ENCODE data around the gene CCDC12. TPM values are rescaled to one million over a fixed set of nuclear protein-coding genes. Genes with fewer than 3 reads are reported as not detected.
A peak's percentile ranks its signal among the peaks of the same experiment; 100 is the strongest.

CCDC12 gene
- total RNA-seq, 1 donor from 2014 or later, result 17.9 TPM

GRCh38 chr3:46895204-46895660 is 81.3 kb downstream of the CCDC12 start:
- H3K27me3 Mint-ChIP-seq (ENCODE audit: insufficient read depth, low read depth), result peaks cover 17% of the 10 kb centered on the region
- H3K36me3 Mint-ChIP-seq, result no peaks in the 10 kb centered on the region
- H3F3A ChIP-seq (ENCODE audit: low read depth), result no peaks in the 10 kb centered on the region
- no peak for TF ChIP-seq EZH2phosphoT487 (IDR thresholded peaks at IDR 0.05)
- TF ChIP-seq, protein P1, sequence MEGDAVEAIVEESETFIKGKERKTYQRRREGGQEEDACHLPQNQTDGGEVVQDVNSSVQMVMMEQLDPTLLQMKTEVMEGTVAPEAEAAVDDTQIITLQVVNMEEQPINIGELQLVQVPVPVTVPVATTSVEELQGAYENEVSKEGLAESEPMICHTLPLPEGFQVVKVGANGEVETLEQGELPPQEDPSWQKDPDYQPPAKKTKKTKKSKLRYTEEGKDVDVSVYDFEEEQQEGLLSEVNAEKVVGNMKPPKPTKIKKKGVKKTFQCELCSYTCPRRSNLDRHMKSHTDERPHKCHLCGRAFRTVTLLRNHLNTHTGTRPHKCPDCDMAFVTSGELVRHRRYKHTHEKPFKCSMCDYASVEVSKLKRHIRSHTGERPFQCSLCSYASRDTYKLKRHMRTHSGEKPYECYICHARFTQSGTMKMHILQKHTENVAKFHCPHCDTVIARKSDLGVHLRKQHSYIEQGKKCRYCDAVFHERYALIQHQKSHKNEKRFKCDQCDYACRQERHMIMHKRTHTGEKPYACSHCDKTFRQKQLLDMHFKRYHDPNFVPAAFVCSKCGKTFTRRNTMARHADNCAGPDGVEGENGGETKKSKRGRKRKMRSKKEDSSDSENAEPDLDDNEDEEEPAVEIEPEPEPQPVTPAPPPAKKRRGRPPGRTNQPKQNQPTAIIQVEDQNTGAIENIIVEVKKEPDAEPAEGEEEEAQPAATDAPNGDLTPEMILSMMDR (IDR thresholded peaks at IDR 0.05), result peak; percentile 83
- peaks cover 20% of the 10 kb centered on the region for H3K4me1 Mint-ChIP-seq
- peak overlapping the region; percentile 31 for H3K4me3 Mint-ChIP-seq
- H3K4me2 ChIP-seq, result no peak overlapping the region
- no peaks in the 10 kb centered on the region for H3K79me2 ChIP-seq (ENCODE audit: low read depth)
- no peak overlapping the region for H2AFZ ChIP-seq (replicated peaks)
- H4K20me1 ChIP-seq (ENCODE audit: low read depth), result no peaks in the 10 kb centered on the region
- peaks cover 76% of the 10 kb centered on the region for H3K27me3 ChIP-seq
- peaks cover 6% of the 10 kb centered on the region for H3K4me1 ChIP-seq
- no peak overlapping the region for H3K9ac ChIP-seq
- no peak overlapping the region for H3K27ac ChIP-seq
- H3K9me3 ChIP-seq (ENCODE audit: low read depth), result no peaks in the 10 kb centered on the region
- no peak overlapping the region for H3K27ac Mint-ChIP-seq
- no peaks in the 10 kb centered on the region for H3K9me3 Mint-ChIP-seq
- DNase-seq (ENCODE audit: low spot score), result peak; percentile 69
- no peaks in the 10 kb centered on the region for H3K36me3 ChIP-seq
- H3K4me3 ChIP-seq, result no peak overlapping the region

GRCh38 chr3:46894256-46894655 is 82.3 kb downstream of the CCDC12 start:
- H3K4me1 Mint-ChIP-seq, result peaks cover 20% of the 10 kb centered on the region

DNA sequence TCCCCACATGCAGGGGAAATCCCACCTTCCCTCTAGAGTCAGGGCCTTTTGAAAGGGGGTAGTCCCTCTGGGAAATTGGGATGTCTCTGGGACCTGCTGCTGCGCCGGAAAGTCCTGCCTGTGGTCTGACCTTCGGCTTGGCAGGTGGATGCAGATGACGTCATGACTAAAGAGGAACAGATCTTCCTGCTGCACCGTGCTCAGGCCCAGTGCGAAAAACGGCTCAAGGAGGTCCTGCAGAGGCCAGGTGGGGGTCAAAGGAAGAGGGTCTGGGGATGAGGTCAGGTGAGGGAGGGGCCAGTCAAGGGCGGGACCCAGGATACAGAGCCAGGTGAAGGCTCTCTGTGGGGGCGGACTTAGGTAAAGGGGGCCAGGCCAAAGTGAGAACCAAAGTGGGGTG is 82.8 kb downstream of the CCDC12 start:
- H3K4me3 Mint-ChIP-seq, result peak overlapping the region; percentile 16
- no peak overlapping the region for H3K27ac ChIP-seq

More at GRCh38 chr3:46894256-46894655, 82.3 kb downstream of the CCDC12 start:
- Histone ChIP-seq H3K27me3 (peaks cover 80% of the 10 kb centered on the region), H3K4me2 (no peak overlapping the region), H2AFZ (replicated peaks) (no peak overlapping the region), H3K27ac (no peak overlapping the region), H3K4me3 (no peak overlapping the region), H3K36me3 (no peaks in the 10 kb centered on the region), H4K20me1 (ENCODE audit: low read depth) (no peaks in the 10 kb centered on the region), H3K79me2 (ENCODE audit: low read depth) (no peaks in the 10 kb centered on the region), H3K4me1 (peaks cover 6% of the 10 kb centered on the region), H3K9me3 (ENCODE audit: low read depth) (no peaks in the 10 kb centered on the region), H3K9ac (no peak overlapping the region), H3F3A (ENCODE audit: low read depth) (no peaks in the 10 kb centered on the region)
- H3K4me3 Mint-ChIP-seq, result no peak overlapping the region
- H3K36me3 Mint-ChIP-seq, result no peaks in the 10 kb centered on the region
- H3K9me3 Mint-ChIP-seq, result no peaks in the 10 kb centered on the region
- H3K27ac Mint-ChIP-seq, result no peak overlapping the region
- H3K27me3 Mint-ChIP-seq (ENCODE audit: insufficient read depth, low read depth), result peaks cover 14% of the 10 kb centered on the region
- TF ChIP-seq EZH2phosphoT487 (IDR thresholded peaks at IDR 0.05), result no peak
- TF ChIP-seq, protein P1 (IDR thresholded peaks at IDR 0.05), result no peak
- TF ChIP-seq EZH2 (IDR thresholded peaks at IDR 0.05), result no peak
- DNase-seq (ENCODE audit: low spot score), result no peak

More for the DNA sequence above, 82.8 kb downstream of the CCDC12 start:
- no peak for DNase-seq (ENCODE audit: low spot score)
- Histone ChIP-seq H3K9ac (no peak overlapping the region), H3K4me2 (no peak overlapping the region), H2AFZ (replicated peaks) (no peak overlapping the region), H3K79me2 (ENCODE audit: low read depth) (no peaks in the 10 kb centered on the region), H3K27me3 (peaks cover 80% of the 10 kb centered on the region), H3K4me1 (peaks cover 4% of the 10 kb centered on the region), H3F3A (ENCODE audit: low read depth) (no peaks in the 10 kb centered on the region), H3K36me3 (no peaks in the 10 kb centered on the region), H3K9me3 (ENCODE audit: low read depth) (no peaks in the 10 kb centered on the region), H4K20me1 (ENCODE audit: low read depth) (no peaks in the 10 kb centered on the region), H3K4me3 (no peak overlapping the region)
- H3K9me3 Mint-ChIP-seq, result no peaks in the 10 kb centered on the region
- peaks cover 20% of the 10 kb centered on the region for H3K4me1 Mint-ChIP-seq
- H3K36me3 Mint-ChIP-seq, result no peaks in the 10 kb centered on the region
- H3K27me3 Mint-ChIP-seq (ENCODE audit: insufficient read depth, low read depth), result peaks cover 12% of the 10 kb centered on the region
- TF ChIP-seq, protein P1 (IDR thresholded peaks at IDR 0.05), result no peak
- TF ChIP-seq EZH2 (IDR thresholded peaks at IDR 0.05), result no peak
- TF ChIP-seq EZH2phosphoT487 (IDR thresholded peaks at IDR 0.05), result no peak
- H3K27ac Mint-ChIP-seq, result peak overlapping the region; percentile 47
